Ascending aorta (tissue), 2 donors: Measurements from ENCODE around the gene MAN1C1. TPM values are rescaled to one million over a fixed set of nuclear protein-coding genes. Genes with fewer than 3 reads are reported as not detected.
A peak's percentile ranks its signal among the peaks of the same experiment; 100 is the strongest.

Experiments used
- DNase-seq, 2 donors: peaks; one replicate each; pipeline ENCODE4 v3.0.0-alpha.2; 2019; ENCODE audit warnings: low spot score in 2 of 2
- H3K27ac ChIP-seq, 2 donors: fragments of 200-600 bp; sonication (generic); one replicate each; pipeline ENCODE4 v1.5.1; 2016 to 2017; ENCODE audit warnings: mild to moderate bottlenecking in 1 of 2
- H3K27me3 ChIP-seq: fragments of 200-600 bp; sonication (generic); one replicate; pipeline ENCODE4 v1.5.1; 2017
- H3K36me3 ChIP-seq, 2 donors: fragments of 200-600 bp; sonication (generic); one replicate each; pipeline ENCODE4 v1.5.1; 2016
- H3K4me1 ChIP-seq, 2 donors: fragments of 200-600 bp; sonication (generic); one replicate each; pipeline ENCODE4 v1.5.1; 2016 to 2017; ENCODE audit warnings: mild to moderate bottlenecking in 1 of 2
- H3K4me3 ChIP-seq, 2 donors: fragments of 200-600 bp; sonication (generic); one replicate each; pipeline ENCODE4 v1.5.1; 2016 to 2017; ENCODE audit warnings: mild to moderate bottlenecking in 1 of 2
- H3K9me3 ChIP-seq, 2 donors: fragments of 200-600 bp; sonication (generic); one replicate each; pipeline ENCODE4 v1.5.1; 2016
- intact Hi-C: fragments of 100-400 bp; cut with DNase I; formaldehyde crosslinking; loops from one replicate; pipeline ENCODE4 v1.15.1; 2023
- total RNA-seq: library from RNA; depleted of rRNA; stranded (reverse); fragments of >200 nt; gene quantifications from one replicate; pipeline ENCODE4 v1.1.0, GENCODE V29; 2016
- TF ChIP-seq, protein P1 (sequence below), 3 experiments: fragments of 200-600 bp in 2 of 3; fragments of 450-650 bp in 1 of 3; sonication (generic) in 2 of 3; IDR thresholded peaks; one replicate each; pipeline ENCODE4 v1.5.1; 2016 to 2019; ENCODE audit warnings: antibody characterized with exemption in 3 of 3, mild to moderate bottlenecking in 1 of 3, moderate library complexity in 1 of 3

Gene MAN1C1
- total RNA-seq, 1 donor from 2014 or later: 14.3 TPM

DNA sequence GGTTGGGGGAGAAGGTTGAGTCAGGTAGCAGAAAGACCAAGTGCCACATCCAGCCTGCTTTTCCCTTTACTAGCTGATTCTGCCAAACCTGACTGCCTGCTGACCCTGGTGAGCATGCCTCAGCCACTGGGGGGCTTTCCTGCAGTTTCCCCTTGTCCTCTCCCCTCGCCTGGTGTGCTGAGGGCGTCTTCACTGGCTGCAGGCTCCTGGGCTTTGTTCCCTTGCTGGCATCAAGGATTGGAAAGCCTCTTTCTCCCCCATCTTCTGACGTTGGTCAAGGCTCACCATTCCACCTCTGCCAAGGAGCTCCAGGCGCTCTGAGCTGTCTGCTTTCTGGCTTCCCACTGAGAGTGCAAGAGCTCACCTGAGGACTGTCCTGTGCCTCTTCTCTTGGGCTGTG, 28.4 kb downstream of the MAN1C1 start:
- DNase-seq: peak in 1 of 2 donors; percentile 43
- Histone ChIP-seq H3K4me1 (peaks cover 8 to 18% of the 10 kb centered on the region in 2 donors), H3K27ac (no peak overlapping the region), H3K9me3 (no peaks in the 10 kb centered on the region), H3K36me3 (no peaks in the 10 kb centered on the region), H3K4me3 (no peak overlapping the region), H3K27me3 (no peaks in the 10 kb centered on the region)
- intact Hi-C loops: no loop called here
- TF ChIP-seq, protein P1, sequence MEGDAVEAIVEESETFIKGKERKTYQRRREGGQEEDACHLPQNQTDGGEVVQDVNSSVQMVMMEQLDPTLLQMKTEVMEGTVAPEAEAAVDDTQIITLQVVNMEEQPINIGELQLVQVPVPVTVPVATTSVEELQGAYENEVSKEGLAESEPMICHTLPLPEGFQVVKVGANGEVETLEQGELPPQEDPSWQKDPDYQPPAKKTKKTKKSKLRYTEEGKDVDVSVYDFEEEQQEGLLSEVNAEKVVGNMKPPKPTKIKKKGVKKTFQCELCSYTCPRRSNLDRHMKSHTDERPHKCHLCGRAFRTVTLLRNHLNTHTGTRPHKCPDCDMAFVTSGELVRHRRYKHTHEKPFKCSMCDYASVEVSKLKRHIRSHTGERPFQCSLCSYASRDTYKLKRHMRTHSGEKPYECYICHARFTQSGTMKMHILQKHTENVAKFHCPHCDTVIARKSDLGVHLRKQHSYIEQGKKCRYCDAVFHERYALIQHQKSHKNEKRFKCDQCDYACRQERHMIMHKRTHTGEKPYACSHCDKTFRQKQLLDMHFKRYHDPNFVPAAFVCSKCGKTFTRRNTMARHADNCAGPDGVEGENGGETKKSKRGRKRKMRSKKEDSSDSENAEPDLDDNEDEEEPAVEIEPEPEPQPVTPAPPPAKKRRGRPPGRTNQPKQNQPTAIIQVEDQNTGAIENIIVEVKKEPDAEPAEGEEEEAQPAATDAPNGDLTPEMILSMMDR (IDR thresholded peaks at IDR 0.05): no peak

DNA sequence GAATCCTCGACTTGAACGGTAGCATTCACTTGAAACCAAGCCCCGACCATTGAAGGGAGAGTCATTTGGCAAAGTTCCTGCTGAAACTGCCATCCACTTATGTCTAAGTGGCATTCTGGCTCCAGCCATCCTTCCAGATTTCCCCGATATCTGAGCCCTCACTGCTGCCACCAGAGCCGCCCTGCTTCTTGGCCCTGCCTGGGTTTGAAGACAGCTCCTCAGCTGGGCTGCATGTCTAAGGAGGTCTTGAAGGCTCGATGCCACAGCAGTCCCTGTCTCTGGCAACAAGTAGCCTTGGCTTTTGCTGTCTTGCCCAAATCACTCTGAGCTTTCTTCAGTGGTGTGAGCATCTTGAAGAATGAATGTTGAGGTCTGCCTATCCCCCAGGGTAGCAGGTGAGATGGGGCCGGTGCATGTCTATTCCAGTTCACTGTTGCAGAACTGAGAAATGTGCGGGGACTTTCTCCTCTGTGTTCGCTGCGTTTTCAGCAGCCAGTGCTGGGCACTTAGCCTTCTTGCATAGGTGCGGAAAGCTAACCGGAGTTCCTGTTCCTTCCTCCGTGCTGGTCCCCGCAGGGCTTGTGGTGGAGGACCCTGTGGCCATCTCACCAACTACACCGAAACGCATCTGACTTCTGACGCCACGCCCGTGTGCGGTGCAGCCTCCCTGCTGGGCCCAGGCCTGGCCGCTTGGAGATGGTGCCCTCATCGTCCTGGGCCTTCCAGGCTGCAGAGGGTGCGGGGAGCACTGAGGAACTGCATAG, 29.2 kb downstream of the MAN1C1 start:
- intact Hi-C loops: no loop called here
- peak in 1 of 2 donors; percentile 51 for DNase-seq
- H3K27ac ChIP-seq: no peak overlapping the region

DNA sequence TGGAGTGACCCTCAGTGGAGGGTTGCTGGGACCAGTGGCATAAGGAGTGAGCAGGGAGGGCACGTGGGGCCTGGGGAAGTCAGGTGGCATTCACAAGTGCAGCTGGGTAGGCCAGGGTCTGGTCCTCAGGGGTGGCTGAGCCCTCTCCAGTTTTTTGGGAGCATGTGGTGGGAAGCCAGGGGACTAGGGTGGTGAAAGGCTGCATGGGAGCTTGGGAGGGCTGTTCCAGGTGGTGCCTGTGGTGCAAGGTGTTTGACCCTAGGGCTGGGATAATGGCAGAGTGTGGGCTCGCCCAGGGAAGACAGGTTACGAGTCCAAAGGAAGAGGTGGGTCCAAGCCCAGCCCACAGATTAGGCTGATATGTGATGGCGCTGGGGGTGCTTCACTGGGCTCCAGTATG, 30.5 kb downstream of the MAN1C1 start:
- intact Hi-C loops: no loop called here
- Histone ChIP-seq H3K27me3 (no peaks in the 10 kb centered on the region), H3K9me3 (no peaks in the 10 kb centered on the region), H3K4me3 (no peak overlapping the region), H3K27ac (no peak overlapping the region), H3K4me1 (peaks cover 7 to 14% of the 10 kb centered on the region in 2 donors), H3K36me3 (no peaks in the 10 kb centered on the region)
- TF ChIP-seq, protein P1 (IDR thresholded peaks at IDR 0.05): no peak
- DNase-seq: peak in 1 of 2 donors; percentile 39

More for the DNA sequence above, 29.2 kb downstream of the MAN1C1 start:
- Histone ChIP-seq H3K9me3 (no peaks in the 10 kb centered on the region), H3K27me3 (no peaks in the 10 kb centered on the region), H3K36me3 (no peaks in the 10 kb centered on the region), H3K4me1 (peaks cover 8 to 18% of the 10 kb centered on the region in 2 donors), H3K4me3 (no peak overlapping the region)
- TF ChIP-seq, protein P1 (IDR thresholded peaks at IDR 0.05): no peak

DNA sequence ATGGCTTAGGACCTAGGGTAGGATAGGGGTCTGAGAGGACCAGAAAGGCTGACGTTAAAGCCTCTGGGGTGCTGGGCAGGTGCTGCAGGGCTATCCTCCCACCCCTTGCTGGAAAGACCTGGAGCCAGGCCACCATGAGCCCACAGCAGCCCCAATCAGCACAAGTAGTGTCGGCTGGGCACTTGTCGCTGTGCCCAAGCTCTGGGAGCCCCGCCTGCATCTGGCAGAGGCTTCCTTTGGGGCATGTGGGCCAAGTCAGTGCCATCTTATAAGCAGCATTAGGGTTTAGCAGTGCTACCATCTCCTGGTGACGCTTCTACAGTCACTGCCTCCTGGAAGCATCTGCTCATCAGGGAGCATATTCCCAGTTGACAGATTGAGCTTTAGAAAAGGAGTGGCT, 31.3 kb downstream of the MAN1C1 start:
- Histone ChIP-seq H3K9me3 (no peaks in the 10 kb centered on the region), H3K4me3 (no peak overlapping the region), H3K36me3 (no peaks in the 10 kb centered on the region), H3K27me3 (no peaks in the 10 kb centered on the region), H3K4me1 (peaks cover 0 to 12% of the 10 kb centered on the region in 2 donors), H3K27ac (no peak overlapping the region)
- peak in 1 of 2 donors; percentile 52 for DNase-seq
- intact Hi-C loops: no loop called here
- TF ChIP-seq, protein P1 (IDR thresholded peaks at IDR 0.05): no peak

DNA sequence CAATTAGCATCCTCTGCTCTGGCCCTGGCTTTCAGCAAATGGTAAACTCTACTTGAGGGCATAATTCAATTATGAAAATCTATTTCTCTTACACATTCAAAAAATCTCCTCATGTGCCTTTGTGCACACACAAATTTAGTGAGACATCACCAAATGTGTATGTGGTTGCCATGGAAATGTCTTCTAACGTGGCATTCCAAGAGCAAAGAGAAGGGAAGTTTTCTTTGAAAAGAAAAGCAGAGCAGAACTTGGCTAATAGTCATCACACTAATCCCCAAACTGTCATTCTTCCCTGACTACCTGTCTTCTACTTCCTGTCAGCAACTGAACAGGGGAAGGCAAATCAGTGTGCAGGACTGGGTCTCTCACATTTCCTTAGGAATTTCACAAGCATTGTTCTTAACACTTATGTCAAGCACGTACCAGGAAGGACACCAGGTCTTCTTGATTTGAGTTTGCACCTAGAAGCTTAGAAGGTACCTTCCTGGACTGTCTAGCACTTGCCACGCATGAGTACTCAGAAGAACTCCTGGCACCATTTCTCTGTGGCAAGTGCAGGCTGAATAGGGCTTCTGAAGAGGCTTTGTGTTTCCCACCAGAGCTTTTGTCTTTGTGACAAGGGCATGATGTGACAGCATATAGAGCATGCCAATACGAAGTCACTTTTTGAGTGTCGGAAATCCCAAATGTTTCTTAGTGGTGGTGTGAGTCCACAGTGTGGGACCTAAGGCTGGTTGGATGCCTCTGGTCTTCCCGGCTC, 32.3 kb downstream of the MAN1C1 start:
- Histone ChIP-seq H3K27me3 (no peaks in the 10 kb centered on the region), H3K36me3 (no peaks in the 10 kb centered on the region), H3K9me3 (no peaks in the 10 kb centered on the region), H3K4me3 (no peak overlapping the region), H3K4me1 (peaks cover 0 to 9% of the 10 kb centered on the region in 2 donors), H3K27ac (no peak overlapping the region)
- intact Hi-C loops: no loop called here
- DNase-seq: peak in 1 of 2 donors; percentile 8
- TF ChIP-seq, protein P1 (IDR thresholded peaks at IDR 0.05): no peak
